ENCODE data around the gene GTPBP10. TPM values are rescaled to one million over a fixed set of nuclear protein-coding genes. Genes with fewer than 3 reads are reported as not detected.

GTPBP10 gene
- total RNA-seq, 1 experiment from 2014 or later = 51.1 TPM

- peaks cover 13% of the 10 kb centered on the region for H3K36me3 Mint-ChIP-seq (ENCODE audit: insufficient read depth, unreplicated experiment)
- ChIA-PET CTCF (no interaction called here), POLR2A (interaction anchor here (1.3 to 2.0 kb wide), 2 partner anchors 8 to 15 kb away, joined by 4 to 10 read pairs; no protein-coding TSS in a partner anchor)
- no peaks in the 10 kb centered on the region for H3K4me1 Mint-ChIP-seq (ENCODE audit: insufficient read depth, unreplicated experiment)
- H3K27me3 Mint-ChIP-seq (ENCODE audit: insufficient read depth, unreplicated experiment) = no peaks in the 10 kb centered on the region
- intact Hi-C loops (cut with micrococcal nuclease) = no loop called here
- no peaks in the 10 kb centered on the region for H3K9me3 Mint-ChIP-seq (ENCODE audit: unreplicated experiment)
- H3K27ac Mint-ChIP-seq (ENCODE audit: low read depth, unreplicated experiment) = peak overlapping the region; percentile 96
- no peak for TF ChIP-seq CTCF (IDR thresholded peaks at IDR 0.05; ENCODE audit: unreplicated experiment)
- BruUV-seq (replicated peaks) = no TSS peak
- no peak overlapping the region for H3K4me3 Mint-ChIP-seq (ENCODE audit: unreplicated experiment)
- DNase-seq (ENCODE audit: unreplicated experiment) = no peak
Observed at GRCh38 chr7:90401989-90402388, 55.5 kb downstream of the GTPBP10 start.

GRCh38 chr7:90402785-90403173 is 56.3 kb downstream of the GTPBP10 start:
- DNase-seq (ENCODE audit: unreplicated experiment) = no peak
- Mint-ChIP-seq H3K9me3 (ENCODE audit: unreplicated experiment) (no peaks in the 10 kb centered on the region), H3K27me3 (ENCODE audit: insufficient read depth, unreplicated experiment) (no peaks in the 10 kb centered on the region), H3K36me3 (ENCODE audit: insufficient read depth, unreplicated experiment) (peaks cover 19% of the 10 kb centered on the region), H3K27ac (ENCODE audit: low read depth, unreplicated experiment) (peak overlapping the region; percentile 96), H3K4me1 (ENCODE audit: insufficient read depth, unreplicated experiment) (peaks cover 6% of the 10 kb centered on the region), H3K4me3 (ENCODE audit: unreplicated experiment) (peak overlapping the region; percentile 88)
- no TSS peak for BruUV-seq (replicated peaks)
- no peak for TF ChIP-seq CTCF (IDR thresholded peaks at IDR 0.05; ENCODE audit: unreplicated experiment)
- POLR2A ChIA-PET = interaction anchor here (0.7 to 2.0 kb wide), 13 partner anchors 9 to 1645 kb away, joined by 3 to 18 read pairs (median 4); partner anchors contain the start of gene GTPBP10
- CTCF ChIA-PET = interaction anchor here (1.2 to 1.3 kb wide), 2 partner anchors 24 to 57 kb away, joined by 5 to 6 read pairs; partner anchors contain the start of gene GTPBP10
- intact Hi-C loops (cut with micrococcal nuclease) = loop anchor here (1.0 kb wide), 1 partner anchor 56 kb away; the partner anchor contains the start of gene GTPBP10

GRCh38 chr7:90403174-90404113 is 56.9 kb downstream of the GTPBP10 start, which contains the start of gene CLDN12:
Gene CLDN12 (plus strand): TSS chr7:90403461. CDS start chr7:90412677, 9,216 bp downstream.
- H3K4me3 Mint-ChIP-seq (ENCODE audit: unreplicated experiment) = peak within 1 kb of the TSS; percentile 88
- no peaks in the 10 kb centered on the region for H3K27me3 Mint-ChIP-seq (ENCODE audit: insufficient read depth, unreplicated experiment)
- no peaks in the 10 kb centered on the region for H3K9me3 Mint-ChIP-seq (ENCODE audit: unreplicated experiment)
- intact Hi-C loops (cut with micrococcal nuclease) = loop anchor here (1.0 kb wide), 1 partner anchor 57 kb away; the partner anchor contains the start of gene GTPBP10
- ChIA-PET POLR2A (interaction anchor here (0.7 to 2.0 kb wide), 17 partner anchors 8 to 1645 kb away, joined by 3 to 18 read pairs (median 4); partner anchors contain the start of gene GTPBP10), CTCF (interaction anchor here (0.8 to 1.3 kb wide), 5 partner anchors 19 to 209 kb away, joined by 3 to 6 read pairs (median 3); partner anchors contain the start of gene GTPBP10)
- BruUV-seq (replicated peaks) = TSS peak; percentile 69
- H3K4me1 Mint-ChIP-seq (ENCODE audit: insufficient read depth, unreplicated experiment) = peaks cover 6% of the 10 kb centered on the region
- no peak for TF ChIP-seq CTCF (IDR thresholded peaks at IDR 0.05; ENCODE audit: unreplicated experiment)
- H3K27ac Mint-ChIP-seq (ENCODE audit: low read depth, unreplicated experiment) = peak within 1 kb of the TSS; percentile 96
- peak; percentile 94 for DNase-seq (ENCODE audit: unreplicated experiment)
- peaks cover 26% of the 10 kb centered on the region for H3K36me3 Mint-ChIP-seq (ENCODE audit: insufficient read depth, unreplicated experiment)

GRCh38 chr7:90404777-90405176 is 58.3 kb downstream of the GTPBP10 start:
- no TSS peak for BruUV-seq (replicated peaks)
- Mint-ChIP-seq H3K27ac (ENCODE audit: low read depth, unreplicated experiment) (peak overlapping the region; percentile 35), H3K9me3 (ENCODE audit: unreplicated experiment) (no peaks in the 10 kb centered on the region), H3K36me3 (ENCODE audit: insufficient read depth, unreplicated experiment) (peaks cover 38% of the 10 kb centered on the region), H3K4me3 (ENCODE audit: unreplicated experiment) (peak overlapping the region; percentile 88), H3K4me1 (ENCODE audit: insufficient read depth, unreplicated experiment) (peaks cover 6% of the 10 kb centered on the region), H3K27me3 (ENCODE audit: insufficient read depth, unreplicated experiment) (no peaks in the 10 kb centered on the region)
- intact Hi-C loops (cut with micrococcal nuclease) = no loop called here
- TF ChIP-seq CTCF (IDR thresholded peaks at IDR 0.05; ENCODE audit: unreplicated experiment) = no peak
- POLR2A ChIA-PET = interaction anchor here (1.2 kb wide), 1 partner anchor 21 kb away, joined by 3 read pairs; no protein-coding TSS in a partner anchor
- CTCF ChIA-PET = interaction anchor here (0.6 kb wide), 1 partner anchor 1729 kb away, joined by 3 read pairs; no protein-coding TSS in a partner anchor
- DNase-seq (ENCODE audit: unreplicated experiment) = no peak
